ENCODE measurements around the gene SP2.

DNA sequence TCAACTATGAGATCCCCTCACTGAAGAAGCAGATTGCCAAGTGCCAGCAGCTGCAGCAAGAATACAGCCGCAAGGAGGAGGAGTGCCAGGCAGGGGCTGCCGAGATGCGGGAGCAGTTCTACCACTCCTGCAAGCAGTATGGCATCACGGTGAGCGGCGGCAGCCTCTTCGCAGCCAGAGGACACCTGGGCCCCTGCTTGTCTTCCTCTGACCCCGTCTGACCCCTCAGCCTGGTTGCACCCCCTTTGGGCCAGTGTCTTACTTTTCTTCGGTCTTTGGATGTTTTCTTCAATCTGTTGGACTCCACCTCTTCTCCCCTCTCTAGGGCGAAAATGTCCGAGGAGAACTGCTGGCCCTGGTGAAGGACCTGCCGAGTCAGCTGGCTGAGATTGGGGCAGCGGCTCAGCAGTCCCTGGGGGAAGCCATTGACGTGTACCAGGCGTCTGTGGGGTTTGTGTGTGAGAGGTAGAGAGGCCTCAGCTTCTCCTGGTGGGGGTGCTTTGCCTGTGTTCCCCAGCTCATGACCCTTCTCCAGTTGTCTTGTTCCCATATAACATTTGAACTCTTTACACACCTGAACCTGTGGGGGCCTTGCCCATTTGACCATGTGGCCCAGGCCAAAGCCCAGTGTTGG is 79.3 kb downstream of the SP2 start:
- TF ChIP-seq, protein P1, sequence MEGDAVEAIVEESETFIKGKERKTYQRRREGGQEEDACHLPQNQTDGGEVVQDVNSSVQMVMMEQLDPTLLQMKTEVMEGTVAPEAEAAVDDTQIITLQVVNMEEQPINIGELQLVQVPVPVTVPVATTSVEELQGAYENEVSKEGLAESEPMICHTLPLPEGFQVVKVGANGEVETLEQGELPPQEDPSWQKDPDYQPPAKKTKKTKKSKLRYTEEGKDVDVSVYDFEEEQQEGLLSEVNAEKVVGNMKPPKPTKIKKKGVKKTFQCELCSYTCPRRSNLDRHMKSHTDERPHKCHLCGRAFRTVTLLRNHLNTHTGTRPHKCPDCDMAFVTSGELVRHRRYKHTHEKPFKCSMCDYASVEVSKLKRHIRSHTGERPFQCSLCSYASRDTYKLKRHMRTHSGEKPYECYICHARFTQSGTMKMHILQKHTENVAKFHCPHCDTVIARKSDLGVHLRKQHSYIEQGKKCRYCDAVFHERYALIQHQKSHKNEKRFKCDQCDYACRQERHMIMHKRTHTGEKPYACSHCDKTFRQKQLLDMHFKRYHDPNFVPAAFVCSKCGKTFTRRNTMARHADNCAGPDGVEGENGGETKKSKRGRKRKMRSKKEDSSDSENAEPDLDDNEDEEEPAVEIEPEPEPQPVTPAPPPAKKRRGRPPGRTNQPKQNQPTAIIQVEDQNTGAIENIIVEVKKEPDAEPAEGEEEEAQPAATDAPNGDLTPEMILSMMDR (IDR thresholded peaks at IDR 0.05): no peak
- TF ChIP-seq SIN3A (IDR thresholded peaks at IDR 0.05; ENCODE audit: borderline replicate concordance, insufficient read depth, low read depth, low read length) (no peak), POLR2AphosphoS5 (IDR thresholded peaks at IDR 0.05; ENCODE audit: low read depth, low read length) (no peak), TCF7L2 (IDR thresholded peaks at IDR 0.05; ENCODE audit: low read depth, low read length) (no peak)
